ENCODE data around the gene HHEX.
"Not testable (repeated sequence)": the region's sequence is repeated elsewhere in the genome, so short reads cannot be mapped to it uniquely, and the experiment has no call there.

- TF ChIP-seq, protein P1, sequence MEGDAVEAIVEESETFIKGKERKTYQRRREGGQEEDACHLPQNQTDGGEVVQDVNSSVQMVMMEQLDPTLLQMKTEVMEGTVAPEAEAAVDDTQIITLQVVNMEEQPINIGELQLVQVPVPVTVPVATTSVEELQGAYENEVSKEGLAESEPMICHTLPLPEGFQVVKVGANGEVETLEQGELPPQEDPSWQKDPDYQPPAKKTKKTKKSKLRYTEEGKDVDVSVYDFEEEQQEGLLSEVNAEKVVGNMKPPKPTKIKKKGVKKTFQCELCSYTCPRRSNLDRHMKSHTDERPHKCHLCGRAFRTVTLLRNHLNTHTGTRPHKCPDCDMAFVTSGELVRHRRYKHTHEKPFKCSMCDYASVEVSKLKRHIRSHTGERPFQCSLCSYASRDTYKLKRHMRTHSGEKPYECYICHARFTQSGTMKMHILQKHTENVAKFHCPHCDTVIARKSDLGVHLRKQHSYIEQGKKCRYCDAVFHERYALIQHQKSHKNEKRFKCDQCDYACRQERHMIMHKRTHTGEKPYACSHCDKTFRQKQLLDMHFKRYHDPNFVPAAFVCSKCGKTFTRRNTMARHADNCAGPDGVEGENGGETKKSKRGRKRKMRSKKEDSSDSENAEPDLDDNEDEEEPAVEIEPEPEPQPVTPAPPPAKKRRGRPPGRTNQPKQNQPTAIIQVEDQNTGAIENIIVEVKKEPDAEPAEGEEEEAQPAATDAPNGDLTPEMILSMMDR (IDR thresholded peaks at IDR 0.05; ENCODE audit: control extremely low read depth in 1 of 3, insufficient read depth in 1 of 3, low read depth in 1 of 3, low read length in 3 of 3) = not testable (repeated sequence)
- TF ChIP-seq EP300 (IDR thresholded peaks at IDR 0.05; ENCODE audit: borderline replicate concordance in 1 of 2, low read depth in 2 of 2, low read length in 2 of 2) = not testable (repeated sequence)
Measured at GRCh38 chr10:92741741-92742140, 52.0 kb downstream of the HHEX start.

Data from H1 (cell line).